ENCODE data around the gene PYM1.

PYM1 gene

DNA sequence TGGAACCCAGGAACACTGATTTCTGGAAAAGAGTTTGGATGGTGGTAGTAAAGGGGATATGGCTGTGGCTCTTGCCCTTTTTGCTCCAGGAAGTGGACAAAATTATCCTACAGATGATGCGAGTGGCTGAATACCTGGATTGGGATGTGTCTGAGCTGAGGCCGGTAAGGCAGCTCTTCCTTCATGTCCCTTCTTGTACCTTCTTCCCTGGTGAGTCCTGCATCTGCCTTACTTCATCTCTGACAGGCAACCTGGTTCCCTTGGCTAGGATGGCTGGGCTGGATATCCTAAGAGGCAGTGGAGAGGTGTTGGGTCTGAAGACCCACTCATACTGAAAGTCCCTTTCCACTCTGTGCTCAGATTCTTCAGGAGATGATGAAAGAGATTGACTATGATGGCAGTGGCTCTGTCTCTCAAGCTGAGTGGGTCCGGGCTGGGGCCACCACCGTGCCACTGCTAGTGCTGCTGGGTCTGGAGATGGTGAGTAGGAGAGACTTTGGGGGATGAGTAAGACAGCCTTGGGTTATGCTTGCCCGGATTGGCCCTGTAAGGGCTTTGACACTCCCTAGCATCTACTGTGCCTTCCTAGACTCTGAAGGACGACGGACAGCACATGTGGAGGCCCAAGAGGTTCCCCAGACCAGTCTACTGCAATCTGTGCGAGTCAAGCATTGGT, 11.3 kb upstream of the PYM1 start:
- no peaks in the 10 kb centered on the region for H3K36me3 ChIP-seq
- no peaks in the 10 kb centered on the region for H3K27me3 ChIP-seq (ENCODE audit: insufficient read depth, low read depth, severe bottlenecking)
- no peaks in the 10 kb centered on the region for H3K9me3 ChIP-seq (ENCODE audit: severe bottlenecking)
- TF ChIP-seq, protein P1, sequence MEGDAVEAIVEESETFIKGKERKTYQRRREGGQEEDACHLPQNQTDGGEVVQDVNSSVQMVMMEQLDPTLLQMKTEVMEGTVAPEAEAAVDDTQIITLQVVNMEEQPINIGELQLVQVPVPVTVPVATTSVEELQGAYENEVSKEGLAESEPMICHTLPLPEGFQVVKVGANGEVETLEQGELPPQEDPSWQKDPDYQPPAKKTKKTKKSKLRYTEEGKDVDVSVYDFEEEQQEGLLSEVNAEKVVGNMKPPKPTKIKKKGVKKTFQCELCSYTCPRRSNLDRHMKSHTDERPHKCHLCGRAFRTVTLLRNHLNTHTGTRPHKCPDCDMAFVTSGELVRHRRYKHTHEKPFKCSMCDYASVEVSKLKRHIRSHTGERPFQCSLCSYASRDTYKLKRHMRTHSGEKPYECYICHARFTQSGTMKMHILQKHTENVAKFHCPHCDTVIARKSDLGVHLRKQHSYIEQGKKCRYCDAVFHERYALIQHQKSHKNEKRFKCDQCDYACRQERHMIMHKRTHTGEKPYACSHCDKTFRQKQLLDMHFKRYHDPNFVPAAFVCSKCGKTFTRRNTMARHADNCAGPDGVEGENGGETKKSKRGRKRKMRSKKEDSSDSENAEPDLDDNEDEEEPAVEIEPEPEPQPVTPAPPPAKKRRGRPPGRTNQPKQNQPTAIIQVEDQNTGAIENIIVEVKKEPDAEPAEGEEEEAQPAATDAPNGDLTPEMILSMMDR (IDR thresholded peaks at IDR 0.05; ENCODE audit: low read depth, low read length): no peak
- no peak overlapping the region for H3K27ac ChIP-seq
- no peak for DNase-seq
- H3K4me3 ChIP-seq (ENCODE audit: low read depth, low read length): no peak overlapping the region

DNA sequence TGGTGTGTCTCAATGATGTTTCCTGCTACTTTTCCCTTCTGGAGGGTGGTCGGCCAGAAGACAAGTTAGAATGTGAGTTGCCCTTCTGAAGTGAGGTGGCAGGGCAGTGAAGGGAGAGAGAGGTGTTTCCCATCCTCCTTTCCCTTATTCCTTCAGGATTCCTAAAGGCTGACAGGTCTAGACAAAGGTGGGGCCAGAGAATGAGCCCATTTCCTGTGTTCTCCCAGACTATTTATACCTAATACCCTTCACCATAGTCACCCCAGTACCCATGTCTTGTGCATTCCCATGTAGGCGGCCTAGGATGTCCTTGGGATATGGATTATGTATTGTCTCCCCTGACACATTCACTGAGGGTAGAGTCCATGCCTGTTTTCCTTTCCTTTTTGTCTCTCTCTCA, 10.3 kb upstream of the PYM1 start:
- Histone ChIP-seq H3K27me3 (ENCODE audit: insufficient read depth, low read depth, severe bottlenecking) (no peaks in the 10 kb centered on the region), H3K4me3 (ENCODE audit: low read depth, low read length) (no peak overlapping the region), H3K9me3 (ENCODE audit: severe bottlenecking) (no peaks in the 10 kb centered on the region), H3K36me3 (no peaks in the 10 kb centered on the region), H3K27ac (no peak overlapping the region)
- TF ChIP-seq, protein P1 (IDR thresholded peaks at IDR 0.05; ENCODE audit: low read depth, low read length): no peak
- no peak for DNase-seq

DNA sequence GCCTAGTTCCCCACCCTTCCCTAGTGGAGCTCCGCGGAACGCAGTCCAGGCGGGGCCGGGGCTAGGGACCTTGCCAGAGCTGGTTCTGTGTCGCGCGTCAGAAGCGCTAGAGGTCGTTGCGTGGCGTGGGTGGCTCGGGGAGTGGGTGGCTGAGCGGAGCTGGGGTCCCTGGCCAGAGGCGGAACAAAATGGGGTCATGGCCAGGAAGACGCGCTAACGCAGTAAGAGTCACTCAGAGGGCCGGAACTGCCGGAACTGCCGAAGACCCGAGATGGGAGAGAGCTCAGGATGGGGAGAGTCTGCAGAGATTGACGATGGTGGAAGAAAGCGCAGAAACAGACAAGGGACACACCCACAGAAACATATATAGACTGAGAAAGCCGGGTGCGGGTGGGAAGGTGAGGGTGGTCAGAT, 8.1 kb upstream of the PYM1 start:
- Histone ChIP-seq H3K4me3 (ENCODE audit: low read depth, low read length) (no peak overlapping the region), H3K27ac (no peak overlapping the region), H3K27me3 (ENCODE audit: insufficient read depth, low read depth, severe bottlenecking) (no peaks in the 10 kb centered on the region), H3K9me3 (ENCODE audit: severe bottlenecking) (no peaks in the 10 kb centered on the region), H3K36me3 (no peaks in the 10 kb centered on the region)
- TF ChIP-seq, protein P1 (IDR thresholded peaks at IDR 0.05; ENCODE audit: low read depth, low read length): no peak
- DNase-seq: no peak

DNA sequence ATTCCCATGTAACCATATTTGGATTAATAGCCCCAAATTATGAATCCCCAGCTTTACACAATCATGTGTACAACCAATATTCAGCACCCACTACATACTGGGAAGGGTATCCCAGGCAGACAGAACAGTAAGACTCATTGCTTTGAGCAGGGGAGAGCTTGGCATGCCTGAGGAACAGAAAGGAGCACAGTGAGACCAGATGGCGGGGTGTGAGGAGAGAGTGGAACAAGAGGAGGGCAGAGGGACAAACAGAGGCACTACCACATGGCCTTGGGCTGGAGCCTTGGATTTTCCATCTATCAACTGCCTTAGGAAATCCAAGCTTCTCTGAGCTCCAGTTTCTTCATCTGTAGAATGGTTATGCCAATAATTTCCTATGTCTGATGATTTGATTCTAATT, 7.1 kb upstream of the PYM1 start:
- Histone ChIP-seq H3K27ac (no peak overlapping the region), H3K4me3 (ENCODE audit: low read depth, low read length) (no peak overlapping the region), H3K27me3 (ENCODE audit: insufficient read depth, low read depth, severe bottlenecking) (no peaks in the 10 kb centered on the region), H3K36me3 (no peaks in the 10 kb centered on the region), H3K9me3 (ENCODE audit: severe bottlenecking) (no peaks in the 10 kb centered on the region)
- TF ChIP-seq, protein P1 (IDR thresholded peaks at IDR 0.05; ENCODE audit: low read depth, low read length): no peak
- DNase-seq: no peak

DNA sequence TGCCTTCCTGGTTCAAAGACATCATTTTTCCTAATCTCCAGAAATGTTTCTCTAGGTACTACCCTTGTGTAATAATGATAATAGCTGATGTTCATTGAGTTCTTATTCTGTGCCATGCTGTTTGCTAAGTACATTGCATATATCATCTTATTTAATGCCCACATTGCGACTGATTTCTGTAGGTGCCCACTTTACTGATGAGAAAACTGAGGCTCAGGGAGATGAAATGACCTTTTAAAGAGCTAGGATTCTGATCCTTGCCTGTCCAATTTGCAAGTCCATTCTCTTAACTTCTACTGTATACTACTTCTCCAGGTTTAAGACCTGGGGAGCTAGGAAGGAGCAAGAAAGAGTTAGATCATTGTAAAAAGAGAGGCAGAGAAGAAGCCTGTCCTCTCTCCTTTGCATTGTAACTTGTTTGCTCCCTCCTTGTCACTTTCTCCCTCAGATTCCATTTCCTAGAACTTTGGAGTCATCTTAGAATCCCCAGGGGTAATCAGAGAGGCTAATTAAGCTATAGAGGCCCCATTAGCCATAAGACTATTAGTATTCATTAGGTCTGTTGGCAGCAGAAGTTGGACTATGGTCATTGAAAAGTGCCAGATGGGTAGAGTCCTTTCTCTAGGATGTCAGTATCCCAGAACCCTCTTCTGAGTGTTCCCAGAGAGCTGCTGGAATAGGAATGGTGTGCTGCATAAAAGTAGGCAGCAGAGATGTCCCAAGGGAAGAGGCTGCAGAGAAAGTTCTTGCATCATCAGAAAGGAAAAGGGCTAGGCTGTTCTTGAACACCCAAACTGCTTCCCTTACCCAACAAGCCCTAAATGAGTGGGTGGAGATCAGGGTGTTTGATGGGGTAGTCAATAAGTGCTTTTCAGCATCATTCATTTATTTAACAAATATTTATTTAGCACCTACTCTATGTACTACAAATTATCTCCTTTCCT, 6.4 kb upstream of the PYM1 start:
- Histone ChIP-seq H3K4me3 (ENCODE audit: low read depth, low read length) (no peak overlapping the region), H3K27me3 (ENCODE audit: insufficient read depth, low read depth, severe bottlenecking) (no peaks in the 10 kb centered on the region), H3K27ac (no peak overlapping the region), H3K36me3 (no peaks in the 10 kb centered on the region), H3K9me3 (ENCODE audit: severe bottlenecking) (no peaks in the 10 kb centered on the region)
- no peak for DNase-seq
- TF ChIP-seq, protein P1 (IDR thresholded peaks at IDR 0.05; ENCODE audit: low read depth, low read length): no peak

Measured in WERI-Rb-1 (cell line).